Mesenchymal stem cell (in vitro differentiated cells and primary cell): ENCODE results near the gene NTN4.

Source experiments
- DNase-seq: peaks from one replicate; pipeline ENCODE4 v3.0.0-alpha.2; 2013
- H2AFZ ChIP-seq: one replicate; pipeline ENCODE4 v1.6.1; 2013; ENCODE audit warnings: low read depth, mild to moderate bottlenecking, control low read depth, inconsistent platforms, low read length, moderate library complexity
- H2AK5ac ChIP-seq: 2 replicates; pipeline ENCODE4 v1.6.1; 2013; ENCODE audit warnings: low read length, moderate library complexity, mild to moderate bottlenecking, inconsistent platforms; ENCODE audit not compliant: severe bottlenecking
- H2BK120ac ChIP-seq: one replicate; pipeline ENCODE4 v1.6.1; 2013; ENCODE audit warnings: low read depth, mild to moderate bottlenecking, inconsistent platforms, low read length, moderate library complexity
- H2BK12ac ChIP-seq, 2 experiments: one replicate each; pipeline ENCODE4 v1.6.1; 2013; ENCODE audit warnings: inconsistent platforms in 2 of 2, low read length in 2 of 2, mild to moderate bottlenecking in 2 of 2, moderate library complexity in 2 of 2, control low read depth in 1 of 2
- H2BK15ac ChIP-seq: one replicate; pipeline ENCODE4 v1.6.1; 2013; ENCODE audit warnings: mild to moderate bottlenecking, low read depth, inconsistent platforms; ENCODE audit not compliant: poor library complexity, severe bottlenecking
- H2BK5ac ChIP-seq: 2 replicates; pipeline ENCODE4 v1.6.1; 2013; ENCODE audit warnings: low read depth, mild to moderate bottlenecking, low read length, control low read depth, inconsistent platforms; ENCODE audit not compliant: poor library complexity, severe bottlenecking
- H3K14ac ChIP-seq, 2 experiments: one replicate each; pipeline ENCODE4 v1.6.1; 2013; ENCODE audit warnings: inconsistent platforms in 2 of 2, low read length in 2 of 2, control low read depth in 1 of 2, mild to moderate bottlenecking in 1 of 2, moderate library complexity in 1 of 2
- H3K18ac ChIP-seq, 2 experiments: one replicate each; pipeline ENCODE4 v1.6.1; 2013; ENCODE audit warnings: inconsistent platforms in 2 of 2, low read length in 2 of 2, control low read depth in 1 of 2, low read depth in 1 of 2, mild to moderate bottlenecking in 1 of 2
- H3K23ac ChIP-seq, 2 experiments: one replicate each; pipeline ENCODE4 v1.6.1; 2013; ENCODE audit warnings: inconsistent platforms in 2 of 2, low read length in 2 of 2, mild to moderate bottlenecking in 2 of 2, moderate library complexity in 2 of 2, control low read depth in 1 of 2
- H3K27ac ChIP-seq: 2 replicates; pipeline ENCODE4 v1.5.1; 2013; ENCODE audit warnings: mild to moderate bottlenecking, moderate library complexity, low read length, control low read depth, inconsistent platforms; ENCODE audit not compliant: poor library complexity, severe bottlenecking
- H3K27me3 ChIP-seq, 2 experiments: 2 replicates each; pipeline versions ENCODE4 v1.6.1 to v1.7.0; 2013; ENCODE audit warnings: low read length in 2 of 2, mild to moderate bottlenecking in 2 of 2, moderate library complexity in 2 of 2, control low read depth in 1 of 2, inconsistent platforms in 1 of 2; ENCODE audit not compliant: control insufficient read depth in 1 of 2, insufficient read depth in 1 of 2
- H3K36me3 ChIP-seq, 2 experiments: 2 replicates each; pipeline versions ENCODE4 v1.6.1 to v1.7.0; 2013; ENCODE audit warnings: low read length in 2 of 2, control low read depth in 1 of 2, inconsistent platforms in 1 of 2, low read depth in 1 of 2, mild to moderate bottlenecking in 1 of 2; ENCODE audit not compliant: insufficient read depth in 2 of 2, control insufficient read depth in 1 of 2
- H3K4ac ChIP-seq, 2 experiments: one replicate each; pipeline ENCODE4 v1.6.1; 2013; ENCODE audit warnings: inconsistent platforms in 2 of 2, low read length in 2 of 2, mild to moderate bottlenecking in 2 of 2, moderate library complexity in 2 of 2, control low read depth in 1 of 2, low read depth in 1 of 2
- H3K4me1 ChIP-seq: 2 replicates; pipeline ENCODE4 v1.6.1; 2013; ENCODE audit warnings: low read depth, low read length, control low read depth; ENCODE audit not compliant: control insufficient read depth, insufficient read depth
- H3K4me2 ChIP-seq: 2 replicates; pipeline ENCODE4 v1.6.1; 2013; ENCODE audit warnings: low read length, mild to moderate bottlenecking, inconsistent platforms; ENCODE audit not compliant: poor library complexity, severe bottlenecking
- H3K4me3 ChIP-seq, 2 experiments: 2 replicates each; pipeline versions ENCODE4 v1.5.1 to v1.7.0; 2013; ENCODE audit warnings: low read length in 2 of 2, mild to moderate bottlenecking in 2 of 2, control low read depth in 1 of 2, low read depth in 1 of 2; ENCODE audit not compliant: insufficient read depth in 1 of 2
- H3K79me1 ChIP-seq: replicated peaks from 2 replicates; pipeline ENCODE4 v1.6.1; 2013; ENCODE audit warnings: mild to moderate bottlenecking, control low read depth, low read length, inconsistent platforms; ENCODE audit not compliant: poor library complexity, severe bottlenecking
- H3K9ac ChIP-seq: 2 replicates; pipeline ENCODE4 v1.7.0; 2013; ENCODE audit warnings: mild to moderate bottlenecking, low read length, moderate library complexity
- H3K9me3 ChIP-seq: 2 replicates; pipeline ENCODE4 v1.7.0; 2013; ENCODE audit warnings: mild to moderate bottlenecking, low read length; ENCODE audit not compliant: control insufficient read depth
- H4K8ac ChIP-seq: one replicate; pipeline ENCODE4 v1.6.1; 2013; ENCODE audit warnings: inconsistent platforms, mild to moderate bottlenecking, low read length, moderate library complexity
- H4K91ac ChIP-seq: one replicate; pipeline ENCODE4 v1.6.1; 2013; ENCODE audit warnings: mild to moderate bottlenecking, low read length, inconsistent platforms
- WGBS: methylation state at CpG from one replicate; pipeline ENCODE4 v1.1.7; 2013; ENCODE audit warnings: mixed read lengths; 5-methylcytosine and 5-hydroxymethylcytosine counted together

The NTN4 gene

DNA sequence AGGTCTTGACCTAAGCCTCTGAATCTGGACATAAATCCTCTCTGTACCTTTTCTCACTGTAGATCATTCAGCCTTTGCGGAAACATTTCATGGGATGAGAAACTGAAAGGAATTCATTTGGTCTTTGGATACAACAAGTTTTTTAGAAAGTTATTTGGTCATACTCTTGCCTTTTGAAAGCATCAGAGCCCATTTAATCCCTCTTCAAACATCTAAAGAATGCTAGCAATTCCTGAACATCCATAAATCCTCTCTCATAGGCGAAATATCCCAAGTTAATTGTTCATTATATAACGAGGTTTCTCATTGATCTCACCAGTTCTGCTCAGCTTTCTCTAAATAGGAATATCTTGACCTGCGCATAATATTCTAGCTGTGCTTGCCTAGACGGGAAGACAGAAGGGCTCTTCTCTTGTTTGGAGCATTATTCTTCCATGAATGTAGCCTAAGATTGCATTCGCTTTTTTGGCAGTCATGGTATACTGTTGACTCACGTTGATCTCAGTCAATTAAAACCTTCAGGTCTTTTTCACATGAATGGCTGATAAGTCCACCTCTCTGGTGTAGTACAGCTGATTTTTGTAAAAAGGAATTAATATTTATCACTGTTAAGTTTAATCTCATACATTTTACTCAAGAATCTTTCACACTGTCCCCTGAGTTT is 24.1 kb downstream of the NTN4 start:
- no peak overlapping the region for H2BK15ac ChIP-seq
- H3K23ac ChIP-seq, result no peak overlapping the region
- H2AFZ ChIP-seq, result no peak overlapping the region
- H3K4me1 ChIP-seq, result peaks cover 13% of the 10 kb centered on the region
- H4K8ac ChIP-seq, result no peak overlapping the region
- H3K27ac ChIP-seq, result peak overlapping the region; percentile 88
- no peak overlapping the region for H2AK5ac ChIP-seq
- no peak overlapping the region for H3K4ac ChIP-seq
- H3K4me3 ChIP-seq, result no peak overlapping the region
- H3K9ac ChIP-seq, result no peak overlapping the region
- no peaks in the 10 kb centered on the region for H3K9me3 ChIP-seq
- 91% methylated on average over 4 of the region's 7 CpGs for WGBS
- no peak overlapping the region for H4K91ac ChIP-seq
- no peak overlapping the region for H2BK5ac ChIP-seq
- H3K14ac ChIP-seq, result no peak overlapping the region
- no peak overlapping the region for H2BK12ac ChIP-seq
- H3K36me3 ChIP-seq, result no peaks in the 10 kb centered on the region
- no peak overlapping the region for H3K18ac ChIP-seq
- no peak overlapping the region for H2BK120ac ChIP-seq
- DNase-seq, result no peak
- no peaks in the 10 kb centered on the region for H3K27me3 ChIP-seq
- peak overlapping the region; percentile 25 for H3K4me2 ChIP-seq
- peaks cover 8% of the 10 kb centered on the region for H3K79me1 ChIP-seq

DNA sequence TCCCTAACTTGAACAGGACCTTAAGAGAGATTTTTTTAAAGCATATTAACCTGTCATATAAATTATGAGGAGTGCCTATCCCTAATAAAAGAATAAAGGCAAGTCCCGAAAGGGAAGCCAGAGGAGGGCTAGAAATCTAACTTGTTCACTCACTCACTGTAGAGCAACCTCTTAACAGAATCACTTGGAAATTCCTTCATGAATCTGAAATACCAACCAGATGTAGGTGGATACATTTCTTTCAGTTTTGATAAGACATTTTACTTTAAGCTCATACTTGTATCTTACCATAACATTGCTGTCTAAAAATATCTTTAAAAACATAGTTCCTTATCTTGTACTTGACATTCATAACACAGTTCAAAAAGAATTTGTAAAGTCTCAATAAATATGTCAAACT is 25.7 kb downstream of the NTN4 start:
- H4K8ac ChIP-seq, result no peak overlapping the region
- H3K27ac ChIP-seq, result no peak overlapping the region
- peaks cover 12% of the 10 kb centered on the region for H3K79me1 ChIP-seq
- no peak overlapping the region for H2BK5ac ChIP-seq
- H2BK12ac ChIP-seq, result no peak overlapping the region
- DNase-seq, result no peak
- H3K4ac ChIP-seq, result no peak overlapping the region
- no peaks in the 10 kb centered on the region for H3K27me3 ChIP-seq
- H3K9me3 ChIP-seq, result no peaks in the 10 kb centered on the region
- H3K14ac ChIP-seq, result no peak overlapping the region
- WGBS, result 100% methylated on average over 1 of the region's 1 CpG
- H3K4me2 ChIP-seq, result no peak overlapping the region
- peaks cover 10% of the 10 kb centered on the region for H3K4me1 ChIP-seq
- H4K91ac ChIP-seq, result no peak overlapping the region
- no peak overlapping the region for H2BK120ac ChIP-seq
- H3K18ac ChIP-seq, result no peak overlapping the region
- H3K4me3 ChIP-seq, result no peak overlapping the region
- no peak overlapping the region for H2AFZ ChIP-seq
- H2BK15ac ChIP-seq, result no peak overlapping the region
- peaks cover 0 to 3% of the 10 kb centered on the region in 2 experiments for H3K36me3 ChIP-seq
- H3K23ac ChIP-seq, result no peak overlapping the region
- H3K9ac ChIP-seq, result no peak overlapping the region
- H2AK5ac ChIP-seq, result no peak overlapping the region

DNA sequence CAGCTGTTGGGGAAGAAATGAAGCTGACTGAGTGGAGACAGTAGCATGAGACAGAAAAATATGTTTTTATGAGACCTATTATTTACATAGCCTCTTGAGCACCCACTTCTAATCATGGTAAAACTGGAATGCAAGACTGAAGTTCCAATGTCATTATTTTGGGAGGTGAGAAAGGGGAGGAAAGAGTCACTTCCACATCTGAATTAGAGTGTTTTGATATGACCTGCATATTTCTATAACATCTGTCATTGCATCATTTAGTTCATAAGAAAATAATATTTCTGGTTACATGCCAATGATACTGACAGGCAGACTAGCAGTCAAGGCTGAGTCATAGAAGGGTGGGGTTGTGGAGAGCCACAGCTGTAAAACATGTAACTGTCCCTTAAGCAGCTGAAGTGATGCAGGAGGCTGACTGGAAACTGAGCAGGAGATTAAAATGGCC is 26.7 kb downstream of the NTN4 start:
- Histone ChIP-seq H2BK15ac (no peak overlapping the region), H3K79me1 (peaks cover 7% of the 10 kb centered on the region), H3K4me3 (no peak overlapping the region), H3K18ac (no peak overlapping the region), H3K4ac (no peak overlapping the region), H2BK5ac (no peak overlapping the region), H4K8ac (no peak overlapping the region), H3K9ac (no peak overlapping the region), H2AFZ (no peak overlapping the region), H3K36me3 (peaks cover 0 to 3% of the 10 kb centered on the region in 2 experiments), H3K4me1 (peaks cover 10% of the 10 kb centered on the region), H2AK5ac (no peak overlapping the region), H3K27ac (no peak overlapping the region), H3K4me2 (no peak overlapping the region), H2BK120ac (no peak overlapping the region), H3K9me3 (peaks cover 5% of the 10 kb centered on the region), H3K27me3 (no peaks in the 10 kb centered on the region), H3K23ac (no peak overlapping the region), H4K91ac (no peak overlapping the region), H3K14ac (no peak overlapping the region), H2BK12ac (no peak overlapping the region)
- peak; percentile 47 for DNase-seq

DNA sequence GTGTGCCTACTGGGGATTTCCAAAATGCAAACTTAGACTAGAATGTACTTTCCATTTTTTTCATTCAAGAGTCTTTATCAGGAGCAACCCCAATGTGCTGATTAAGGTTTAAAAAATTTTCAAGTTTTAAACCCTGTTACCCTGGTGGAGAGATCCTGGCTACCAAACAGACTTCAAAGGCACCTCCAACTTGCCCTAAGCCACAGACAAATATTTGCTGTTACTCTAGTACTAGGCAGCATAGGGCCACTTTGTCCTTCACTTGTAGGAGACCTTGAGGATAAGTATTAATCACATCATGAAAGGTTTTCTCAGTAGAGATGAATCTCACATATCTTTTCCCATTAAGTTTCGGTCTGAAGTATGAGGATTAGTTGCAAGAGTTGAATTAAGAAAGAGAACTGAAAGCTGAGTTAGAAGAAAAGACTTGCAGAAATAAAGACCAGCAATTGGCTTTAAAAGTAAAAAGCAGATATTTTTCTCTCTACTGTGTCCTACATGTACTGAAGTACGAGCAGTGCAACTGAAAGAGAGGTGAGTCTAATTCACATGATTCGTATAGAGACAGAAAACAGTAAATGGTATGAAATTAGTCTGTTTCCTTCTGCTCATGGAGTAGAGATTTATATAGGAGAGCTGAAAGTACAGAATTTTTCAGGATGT is 28.3 kb downstream of the NTN4 start:
- Histone ChIP-seq H3K18ac (no peak overlapping the region), H2BK120ac (no peak overlapping the region), H3K9me3 (peaks cover 12% of the 10 kb centered on the region), H3K23ac (no peak overlapping the region), H3K36me3 (peaks cover 0 to 3% of the 10 kb centered on the region in 2 experiments), H3K4me3 (no peak overlapping the region), H2BK12ac (no peak overlapping the region), H2BK15ac (no peak overlapping the region), H3K14ac (no peak overlapping the region), H2AK5ac (no peak overlapping the region), H3K4me2 (no peak overlapping the region), H3K27ac (no peak overlapping the region), H4K8ac (no peak overlapping the region), H3K4ac (no peak overlapping the region), H2AFZ (no peak overlapping the region), H3K9ac (no peak overlapping the region), H4K91ac (no peak overlapping the region), H3K79me1 (peaks cover 3% of the 10 kb centered on the region), H3K27me3 (no peaks in the 10 kb centered on the region), H3K4me1 (peaks cover 6% of the 10 kb centered on the region), H2BK5ac (no peak overlapping the region)
- DNase-seq, result no peak
- 88% methylated on average over 3 of the region's 3 CpGs for WGBS
